Heart left ventricle (tissue), 16 donors: ENCODE data around the gene CDK5R1. TPM values are rescaled to one million over a fixed set of nuclear protein-coding genes. Genes with fewer than 3 reads are reported as not detected.
"Not testable (repeated sequence)": the region's sequence is repeated elsewhere in the genome, so short reads cannot be mapped to it uniquely, and the experiment has no call there.

ENCODE experiments used
- ATAC-seq, 4 donors: fragments of 200-7000 bp; cut with Tn5 transposase; one replicate each; pipeline ENCODE4 v1.9.1; 2020 to 2022; ENCODE audit warnings: moderate library complexity in 4 of 4, mild to moderate bottlenecking in 3 of 4, moderate number of reproducible peaks in 1 of 4
- DNase-seq, 5 donors: peaks; one replicate each; pipeline ENCODE4 v3.0.0-alpha.2; 2020
- H3K27ac ChIP-seq, 12 donors: fragments of 200-600 bp; sonication (generic) in 4 of 12; one replicate each; pipeline versions ENCODE4 v1.5.0 to v1.8.0; 2016 to 2022; ENCODE audit warnings: mild to moderate bottlenecking in 2 of 12
- H3K27me3 ChIP-seq, 9 donors: fragments of 200-600 bp; sonication (generic) in 2 of 9; one replicate each; pipeline versions ENCODE4 v1.5.1 to v1.8.0; 2016 to 2022; ENCODE audit warnings: mild to moderate bottlenecking in 3 of 9
- H3K36me3 ChIP-seq, 9 donors: fragments of 200-600 bp; sonication (generic) in 2 of 9; one replicate each; pipeline versions ENCODE4 v1.5.0 to v1.8.0; 2018 to 2022; ENCODE audit warnings: mild to moderate bottlenecking in 2 of 9
- H3K4me1 ChIP-seq, 12 donors: fragments of 200-600 bp; sonication (generic) in 4 of 12; one replicate each; pipeline versions ENCODE4 v1.5.0 to v1.8.0; 2016 to 2022; ENCODE audit warnings: mild to moderate bottlenecking in 3 of 12
- H3K4me3 ChIP-seq, 12 donors: fragments of 200-600 bp; sonication (generic) in 4 of 12; one replicate each; pipeline versions ENCODE4 v1.5.0 to v1.8.0; 2017 to 2022; ENCODE audit warnings: mild to moderate bottlenecking in 9 of 12, moderate library complexity in 4 of 12
- H3K9me3 ChIP-seq, 12 donors: fragments of 200-600 bp; sonication (generic) in 4 of 12; one replicate each; pipeline versions ENCODE4 v1.5.0 to v1.8.0; 2016 to 2022; ENCODE audit warnings: mild to moderate bottlenecking in 1 of 12
- CTCF ChIP-seq, 12 donors: fragments of 200-600 bp; sonication (generic) in 4 of 12; IDR thresholded peaks; one replicate each; pipeline versions ENCODE4 v1.5.0 to v1.8.0; 2018 to 2022; ENCODE audit warnings: antibody characterized with exemption in 12 of 12, mild to moderate bottlenecking in 5 of 12
- POLR2A ChIP-seq, 2 donors: fragments of 450-650 bp; IDR thresholded peaks; one replicate each; pipeline ENCODE4 v1.6.1; 2017; ENCODE audit warnings: antibody characterized with exemption in 2 of 2, mild to moderate bottlenecking in 2 of 2, moderate library complexity in 2 of 2
- WGBS, 4 donors: extraction: QIAGEN DNeasy Blood & Tissue Kit in 2 of 4; methylation state at CpG; one replicate each; pipeline versions ENCODE4 v1.1.5 to v1.1.7; 2013 to 2018; 5-methylcytosine and 5-hydroxymethylcytosine counted together
- intact Hi-C, 10 donors: fragments of 100-400 bp; cut with DNase I; formaldehyde crosslinking; loops; one replicate each; pipeline versions ENCODE4 v1.11.1 to v1.14.2; 2022
- polyA plus RNA-seq, 2 donors: library from polyadenylated mRNA; stranded (reverse); fragments of 200-250 nt; gene quantifications; one replicate each; pipeline ENCODE4 v1.2.3, GENCODE V29; 2013
- total RNA-seq, 9 donors: library from RNA; depleted of rRNA in 2 of 9; stranded (reverse); fragments of >200 nt in 2 of 9; fragmentation: NEBNext Ultra II Directional in 3 of 9; extraction: Animal tissue kit (Norgen Biotek cat#: 25700) in 3 of 9; gene quantifications; one replicate each; pipeline versions ENCODE4 v1.1.0 to v1.2.4, GENCODE V29; 2016 to 2023
- donor health status: ischemic (EF 13 %, LVEDD 7.1; RV severe dilation, severe dysfunction).
- donor health status: healthy with polysubstance abuse.
- donor health status: DM: no; HTN: yes; CAD: no.
- donor health status: DM: no; HTN: no; CAD: no.
- donor health status: ischemic (EF 25% LVEDD 6.9; RV normal size, moderate dysfunction).
- donor health status: ischemic (EF 25% LVEDD 5.7; RV mildly dilated, moderate dysfunction).
- donor health status: healthy.
- donor health status: DM: yes; HTN: yes; CAD: no.
- donor health status: ischemic (EF 35%, LVEDD 5.7; RV mildly dilated, moderate dysfunction).
- donor health status: nonischemic (EF 11% LVEDD 7.7; RV severe dilation, severe dysfunction).
- donor health status: DM: yes; HTN: yes; CAD: no.
- donor health status: PGD.
- donor health status: ischemic (EF 29% LVEDD 5.4; RV normal size, mild dysfunction).
- donor health status: nonischemic (EF 23%, LVEDD 6.1; RV moderate dilation, normal function).

Gene CDK5R1
- total and polyA plus RNA-seq, 11 donors = 0.57 to 2.9 (median 1.5) TPM

GRCh38 chr17:32520737-32521404, 34.1 kb downstream of the CDK5R1 start:
- H3K36me3 ChIP-seq = no peaks in the 10 kb centered on the region
- peaks cover 3 to 41% (median 27%) of the 10 kb centered on the region in 12 donors for H3K4me1 ChIP-seq
- TF ChIP-seq CTCF (IDR thresholded peaks at IDR 0.05) = no peak
- no peak for TF ChIP-seq POLR2A (IDR thresholded peaks at IDR 0.05)
- DNase-seq (no peak), ATAC-seq (no peak)
- H3K4me3 ChIP-seq = peak overlapping the region in 2 of 12 donors; percentile 50 to 59
- intact Hi-C loops = loop anchor here in 3 of 10 donors (5.0 to 10.0 kb wide), 3 partner anchors 34 to 56 kb away; partner anchors contain the start of gene CDK5R1 (in 1 of the 3)
- H3K27me3 ChIP-seq = peaks cover 0 to 4% (median 0%) of the 10 kb centered on the region in 9 donors
- no peaks in the 10 kb centered on the region for H3K9me3 ChIP-seq
- 95 to 97% (median 97%) methylated on average over 9 of the region's 9 CpGs for WGBS, 4 donors
- peak overlapping the region in 1 of 12 donors; percentile 46 for H3K27ac ChIP-seq

DNA sequence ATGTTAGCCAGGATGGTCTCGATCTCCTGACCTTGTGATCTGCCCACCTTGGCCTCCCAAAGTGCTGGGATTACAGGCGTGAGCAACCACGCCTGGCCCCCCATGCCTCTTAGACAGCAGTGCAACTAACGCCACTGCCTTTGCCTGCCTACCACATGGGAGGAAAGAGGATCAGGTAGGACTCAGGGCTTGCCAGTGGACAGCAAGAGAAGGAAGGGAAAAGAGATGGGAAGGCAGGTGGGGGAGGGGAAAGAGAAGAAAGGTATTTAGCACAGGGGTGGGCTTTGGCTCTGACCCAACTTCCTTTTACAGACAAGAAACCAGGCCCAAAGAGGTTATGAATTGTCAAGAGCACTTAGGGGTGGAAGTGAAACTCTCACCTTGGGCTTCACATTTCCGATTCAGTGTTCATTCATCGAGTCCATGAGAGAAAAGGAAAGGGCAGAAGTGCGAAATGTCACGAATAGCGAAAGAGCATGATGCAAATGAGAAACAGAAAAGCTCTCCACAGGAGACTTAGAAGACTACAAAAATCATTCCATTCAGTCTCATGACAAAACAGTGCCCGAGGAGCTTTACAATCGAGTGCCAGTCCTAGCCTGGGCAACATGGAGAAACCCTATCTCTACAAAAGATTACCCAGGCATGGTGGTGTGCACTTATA, 36.4 kb downstream of the CDK5R1 start:
- H3K36me3 ChIP-seq = no peaks in the 10 kb centered on the region
- 90 to 94% (median 92%) methylated on average over 11 of the region's 11 CpGs for WGBS, 4 donors
- TF ChIP-seq POLR2A (IDR thresholded peaks at IDR 0.05) (no peak), CTCF (IDR thresholded peaks at IDR 0.05) (no peak)
- intact Hi-C loops = loop anchor here in 3 of 10 donors (5.0 to 10.0 kb wide), 3 partner anchors 36 to 58 kb away; partner anchors contain the start of gene CDK5R1 (in 1 of the 3)
- H3K4me3 ChIP-seq = no peak overlapping the region
- H3K9me3 ChIP-seq = no peaks in the 10 kb centered on the region
- peaks cover 3 to 35% (median 22%) of the 10 kb centered on the region in 12 donors for H3K4me1 ChIP-seq
- no peak overlapping the region for H3K27ac ChIP-seq
- peaks cover 0 to 4% (median 0%) of the 10 kb centered on the region in 9 donors for H3K27me3 ChIP-seq
- DNase-seq (no peak), ATAC-seq (no peak)

DNA sequence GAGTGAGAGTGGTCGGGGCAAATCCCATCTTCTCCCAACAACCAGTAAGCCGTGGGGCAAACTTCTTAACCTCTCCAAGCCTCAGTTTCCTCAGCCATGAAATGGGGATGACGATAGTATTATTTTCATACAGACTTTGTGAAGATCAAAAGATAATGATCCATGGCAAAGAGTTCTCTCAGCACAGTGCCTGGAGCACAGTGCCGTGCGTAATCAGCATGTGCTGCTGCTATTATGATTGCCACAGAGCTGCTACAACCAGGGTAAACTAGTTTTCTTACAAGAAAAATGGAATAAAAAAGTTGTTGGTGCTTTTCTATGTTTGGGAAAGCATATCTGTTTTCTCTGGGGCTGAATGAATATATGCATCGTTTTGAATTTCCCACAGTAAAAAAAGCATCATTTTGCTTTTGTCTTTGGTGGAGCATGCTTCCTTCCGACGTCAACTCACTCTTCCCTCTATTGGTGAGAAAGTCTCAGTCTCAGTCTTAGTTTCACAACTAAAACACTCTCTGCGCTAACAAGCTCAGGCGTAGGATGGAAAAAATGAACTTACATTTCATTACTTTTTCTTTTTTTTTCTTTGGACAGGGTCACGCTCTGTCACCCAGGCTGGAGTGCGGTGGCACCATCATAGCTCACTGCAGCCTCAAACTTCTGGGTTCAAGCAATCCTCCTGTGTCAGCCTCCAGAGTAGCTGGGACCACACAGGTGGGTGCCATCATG, 37.2 kb downstream of the CDK5R1 start:
- no peak for TF ChIP-seq CTCF (IDR thresholded peaks at IDR 0.05)
- TF ChIP-seq POLR2A (IDR thresholded peaks at IDR 0.05) = no peak
- intact Hi-C loops = loop anchor here in 3 of 10 donors (5.0 to 10.0 kb wide), 3 partner anchors 37 to 59 kb away; partner anchors contain the start of gene CDK5R1 (in 1 of the 3)
- Histone ChIP-seq H3K36me3 (no peaks in the 10 kb centered on the region), H3K9me3 (no peaks in the 10 kb centered on the region), H3K27me3 (no peaks in the 10 kb centered on the region), H3K4me1 (peaks cover under 1 to 29% (median 19%) of the 10 kb centered on the region in 12 donors), H3K27ac (no peak overlapping the region), H3K4me3 (no peak overlapping the region)
- WGBS, 4 donors = 90% methylated on average over 12 of the region's 12 CpGs
- ATAC-seq (no peak), DNase-seq (no peak)

GRCh38 chr17:32524553-32524880, 37.7 kb downstream of the CDK5R1 start:
- H3K27ac ChIP-seq, ATAC-seq, H3K9me3 ChIP-seq, DNase-seq, H3K27me3 ChIP-seq, H3K36me3 ChIP-seq, H3K4me3 ChIP-seq: not testable (repeated sequence)
- intact Hi-C loops = loop anchor here in 3 of 10 donors (5.0 to 10.0 kb wide), 3 partner anchors 37 to 60 kb away; partner anchors contain the start of gene CDK5R1 (in 1 of the 3)
- 95 to 99% (median 97%) methylated on average over 6 of the region's 6 CpGs for WGBS, 4 donors
- H3K4me1 ChIP-seq = peaks cover 0 to 27% (median 17%) of the 10 kb centered on the region in 12 donors
